ENCODE results near the gene HHAT. TPM values are rescaled to one million over a fixed set of nuclear protein-coding genes. Genes with fewer than 3 reads are reported as not detected.
A peak's percentile ranks its signal among the peaks of the same experiment; 100 is the strongest.

Gene HHAT
- total and polyA plus RNA-seq, 2 of the 13 experiments (the other 11 are each of a cell fraction or from before 2014, with no cell fraction given): 2.6 to 4.9 TPM

DNA sequence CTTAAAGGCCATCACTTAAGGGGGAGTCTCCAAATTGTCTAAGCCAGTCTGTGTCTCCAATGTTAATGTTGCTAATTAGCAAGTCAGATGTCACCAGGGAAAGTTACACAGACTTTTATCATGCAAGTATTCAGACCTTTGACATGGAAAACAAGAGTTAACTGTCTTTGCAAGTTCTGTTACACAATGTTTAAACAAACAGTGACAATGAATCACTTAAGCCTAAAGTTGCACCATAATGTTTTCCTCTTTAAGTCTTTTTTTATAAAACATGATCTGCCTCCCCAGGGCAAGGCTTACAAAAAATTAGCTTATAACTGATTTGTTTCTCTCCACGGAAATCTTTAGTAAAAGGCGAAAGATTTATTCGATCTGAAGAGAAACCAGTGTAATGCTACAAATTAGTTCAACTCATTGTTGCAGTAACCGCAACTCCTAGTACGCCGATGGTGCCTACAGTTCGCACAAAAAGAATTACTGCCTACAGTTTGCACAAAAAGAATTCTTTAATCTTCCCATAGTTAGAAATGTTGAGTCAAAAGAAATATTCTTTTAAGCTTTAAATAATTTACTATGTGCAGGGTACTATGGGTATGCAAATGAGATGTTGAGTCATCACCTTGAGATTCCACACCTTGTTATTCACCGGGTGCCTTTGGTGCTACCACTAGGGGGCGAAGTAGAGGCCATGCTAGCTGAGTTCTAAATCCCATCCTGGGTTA lies 45.3 kb downstream of the HHAT start (continued):
- peak; percentile 63 for TF ChIP-seq RARA (CRISPR knock-in tag; IDR thresholded peaks at IDR 0.05)
- no peak for TF ChIP-seq ZNF263 (CRISPR knock-in tag; IDR thresholded peaks at IDR 0.05)
- TF ChIP-seq TBL1XR1 (IDR thresholded peaks at IDR 0.05; ENCODE audit: borderline replicate concordance, low read length, partially characterized antibody): peak; percentile 94
- TF ChIP-seq ERF (CRISPR knock-in tag; IDR thresholded peaks at IDR 0.05): no peak; the same call in 1 of the 2 replicates
- TF ChIP-seq, protein P1, sequence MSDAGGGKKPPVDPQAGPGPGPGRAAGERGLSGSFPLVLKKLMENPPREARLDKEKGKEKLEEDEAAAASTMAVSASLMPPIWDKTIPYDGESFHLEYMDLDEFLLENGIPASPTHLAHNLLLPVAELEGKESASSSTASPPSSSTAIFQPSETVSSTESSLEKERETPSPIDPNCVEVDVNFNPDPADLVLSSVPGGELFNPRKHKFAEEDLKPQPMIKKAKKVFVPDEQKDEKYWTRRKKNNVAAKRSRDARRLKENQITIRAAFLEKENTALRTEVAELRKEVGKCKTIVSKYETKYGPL (CRISPR knock-in tag; IDR thresholded peaks at IDR 0.05): peak; percentile 63; the same call in 1 of the 2 replicates
- TF ChIP-seq, protein P2, sequence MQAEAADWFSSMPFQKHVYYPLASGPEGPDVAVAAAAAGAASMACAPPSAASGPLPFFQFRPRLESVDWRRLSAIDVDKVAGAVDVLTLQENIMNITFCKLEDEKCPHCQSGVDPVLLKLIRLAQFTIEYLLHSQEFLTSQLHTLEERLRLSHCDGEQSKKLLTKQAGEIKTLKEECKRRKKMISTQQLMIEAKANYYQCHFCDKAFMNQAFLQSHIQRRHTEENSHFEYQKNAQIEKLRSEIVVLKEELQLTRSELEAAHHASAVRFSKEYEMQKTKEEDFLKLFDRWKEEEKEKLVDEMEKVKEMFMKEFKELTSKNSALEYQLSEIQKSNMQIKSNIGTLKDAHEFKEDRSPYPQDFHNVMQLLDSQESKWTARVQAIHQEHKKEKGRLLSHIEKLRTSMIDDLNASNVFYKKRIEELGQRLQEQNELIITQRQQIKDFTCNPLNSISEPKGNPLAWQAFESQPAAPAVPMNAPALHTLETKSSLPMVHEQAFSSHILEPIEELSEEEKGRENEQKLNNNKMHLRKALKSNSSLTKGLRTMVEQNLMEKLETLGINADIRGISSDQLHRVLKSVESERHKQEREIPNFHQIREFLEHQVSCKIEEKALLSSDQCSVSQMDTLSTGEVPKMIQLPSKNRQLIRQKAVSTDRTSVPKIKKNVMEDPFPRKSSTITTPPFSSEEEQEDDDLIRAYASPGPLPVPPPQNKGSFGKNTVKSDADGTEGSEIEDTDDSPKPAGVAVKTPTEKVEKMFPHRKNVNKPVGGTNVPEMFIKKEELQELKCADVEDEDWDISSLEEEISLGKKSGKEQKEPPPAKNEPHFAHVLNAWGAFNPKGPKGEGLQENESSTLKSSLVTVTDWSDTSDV (CRISPR knock-in tag; IDR thresholded peaks at IDR 0.05): no peak
- peak; percentile 85 for TF ChIP-seq RXRB (CRISPR knock-in tag; IDR thresholded peaks at IDR 0.05; ENCODE audit: borderline replicate concordance)
- no peak for TF ChIP-seq HOXD1 (CRISPR knock-in tag; IDR thresholded peaks at IDR 0.05)
- TF ChIP-seq MAZ (IDR thresholded peaks at IDR 0.05; ENCODE audit: borderline replicate concordance, low read depth, low read length): no peak
- TF ChIP-seq MAZ (CRISPR knock-in tag; IDR thresholded peaks at IDR 0.05; ENCODE audit: low read depth): 0 out of 2 replicates have a peak, but pooled peaks have one; percentile 37
- TF ChIP-seq SUZ12 (IDR thresholded peaks at IDR 0.05; ENCODE audit: low read depth, low read length): peak; percentile 37; the same call in 1 of the 2 replicates
- peak; percentile 88; the same call in 1 of the 2 replicates for TF ChIP-seq NCOR1 (IDR thresholded peaks at IDR 0.05; ENCODE audit: borderline replicate concordance, low read length)
- TF ChIP-seq ZNF232 (CRISPR knock-in tag; IDR thresholded peaks at IDR 0.05; ENCODE audit: borderline replicate concordance): no peak
- no peak for TF ChIP-seq FLYWCH1 (CRISPR knock-in tag; IDR thresholded peaks at IDR 0.05)
- TF ChIP-seq ZNF780A (CRISPR knock-in tag; IDR thresholded peaks at IDR 0.05): no peak; the same call in 1 of the 2 replicates
- TF ChIP-seq PHF20 (CRISPR knock-in tag; IDR thresholded peaks at IDR 0.05): no peak
- TF ChIP-seq, protein P3, sequence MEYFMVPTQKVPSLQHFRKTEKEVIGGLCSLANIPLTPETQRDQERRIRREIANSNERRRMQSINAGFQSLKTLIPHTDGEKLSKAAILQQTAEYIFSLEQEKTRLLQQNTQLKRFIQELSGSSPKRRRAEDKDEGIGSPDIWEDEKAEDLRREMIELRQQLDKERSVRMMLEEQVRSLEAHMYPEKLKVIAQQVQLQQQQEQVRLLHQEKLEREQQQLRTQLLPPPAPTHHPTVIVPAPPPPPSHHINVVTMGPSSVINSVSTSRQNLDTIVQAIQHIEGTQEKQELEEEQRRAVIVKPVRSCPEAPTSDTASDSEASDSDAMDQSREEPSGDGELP (IDR thresholded peaks at IDR 0.05; ENCODE audit: borderline replicate concordance, low read depth): 0 out of 2 replicates have a peak, but pooled peaks have one; percentile 7
- TF ChIP-seq MAFF (IDR thresholded peaks at IDR 0.05; ENCODE audit: low read depth, low read length): peak; percentile 18; the same call in 1 of the 2 replicates
- no peak for TF ChIP-seq ZNF614 (CRISPR knock-in tag; IDR thresholded peaks at IDR 0.05; ENCODE audit: borderline replicate concordance)
- no peak for TF ChIP-seq PTBP1 (IDR thresholded peaks at IDR 0.05; ENCODE audit: low read depth, low read length, poor library complexity, severe bottlenecking)
- no peak for TF ChIP-seq HNRNPL (IDR thresholded peaks at IDR 0.05; ENCODE audit: low read depth, low read length)
- TF ChIP-seq, protein P4, sequence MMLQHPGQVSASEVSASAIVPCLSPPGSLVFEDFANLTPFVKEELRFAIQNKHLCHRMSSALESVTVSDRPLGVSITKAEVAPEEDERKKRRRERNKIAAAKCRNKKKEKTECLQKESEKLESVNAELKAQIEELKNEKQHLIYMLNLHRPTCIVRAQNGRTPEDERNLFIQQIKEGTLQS (CRISPR knock-in tag; IDR thresholded peaks at IDR 0.05): peak; percentile 85; the same call in 1 of the 2 replicates
- no peak for TF ChIP-seq ZC3H4 (CRISPR knock-in tag; IDR thresholded peaks at IDR 0.05; ENCODE audit: borderline replicate concordance)
- peak in 1 of 2 experiments; percentile 88; a peak in 2 of 4 replicates for TF ChIP-seq KLF16 (CRISPR knock-in tag; IDR thresholded peaks at IDR 0.05)
- TF ChIP-seq ZNF772 (CRISPR knock-in tag; IDR thresholded peaks at IDR 0.05): no peak
